Activated CD4-positive, alpha-beta T cell treated with anti-CD3 and anti-CD28 coated beads, Interleukin-2, amount 10 ng/mL, durations not matched to agents 24 days and 14 days (primary cell): ENCODE data around the gene MIGA1. TPM values are rescaled to one million over a fixed set of nuclear protein-coding genes. Genes with fewer than 3 reads are reported as not detected.
"Not testable (repeated sequence)": the region's sequence is repeated elsewhere in the genome, so short reads cannot be mapped to it uniquely, and the experiment has no call there.

Experiments used
- DNase-seq: peaks from one replicate; pipeline ENCODE4 v3.0.0; 2022
- H3K27ac Mint-ChIP-seq: one replicate; pipeline ENCODE4 v1.8.0; 2022; ENCODE audit warnings: mild to moderate bottlenecking, mixed read lengths
- H3K27me3 Mint-ChIP-seq: one replicate; pipeline ENCODE4 v1.8.0; 2022; ENCODE audit warnings: mixed read lengths
- H3K36me3 Mint-ChIP-seq: one replicate; pipeline ENCODE4 v1.8.0; 2022; ENCODE audit warnings: low read depth, mild to moderate bottlenecking, mixed read lengths
- H3K4me1 Mint-ChIP-seq: one replicate; pipeline ENCODE4 v1.8.0; 2021; ENCODE audit warnings: mixed read lengths
- H3K4me3 Mint-ChIP-seq: one replicate; pipeline ENCODE4 v1.8.0; 2022; ENCODE audit warnings: mild to moderate bottlenecking, moderate library complexity, mixed read lengths
- H3K9me3 Mint-ChIP-seq: one replicate; pipeline ENCODE4 v1.8.0; 2021; ENCODE audit warnings: mixed read lengths
- intact Hi-C: fragments of 100-400 bp; cut with micrococcal nuclease; formaldehyde crosslinking; loops from one replicate; pipeline ENCODE4 v1.15.1; 2023
- total RNA-seq: library from RNA; stranded (reverse); gene quantifications from 2 replicates; pipeline ENCODE4 v1.2.3, GENCODE V29; 2022

MIGA1 gene
- total RNA-seq, 1 donor from 2014 or later, result 7.5 TPM

DNA sequence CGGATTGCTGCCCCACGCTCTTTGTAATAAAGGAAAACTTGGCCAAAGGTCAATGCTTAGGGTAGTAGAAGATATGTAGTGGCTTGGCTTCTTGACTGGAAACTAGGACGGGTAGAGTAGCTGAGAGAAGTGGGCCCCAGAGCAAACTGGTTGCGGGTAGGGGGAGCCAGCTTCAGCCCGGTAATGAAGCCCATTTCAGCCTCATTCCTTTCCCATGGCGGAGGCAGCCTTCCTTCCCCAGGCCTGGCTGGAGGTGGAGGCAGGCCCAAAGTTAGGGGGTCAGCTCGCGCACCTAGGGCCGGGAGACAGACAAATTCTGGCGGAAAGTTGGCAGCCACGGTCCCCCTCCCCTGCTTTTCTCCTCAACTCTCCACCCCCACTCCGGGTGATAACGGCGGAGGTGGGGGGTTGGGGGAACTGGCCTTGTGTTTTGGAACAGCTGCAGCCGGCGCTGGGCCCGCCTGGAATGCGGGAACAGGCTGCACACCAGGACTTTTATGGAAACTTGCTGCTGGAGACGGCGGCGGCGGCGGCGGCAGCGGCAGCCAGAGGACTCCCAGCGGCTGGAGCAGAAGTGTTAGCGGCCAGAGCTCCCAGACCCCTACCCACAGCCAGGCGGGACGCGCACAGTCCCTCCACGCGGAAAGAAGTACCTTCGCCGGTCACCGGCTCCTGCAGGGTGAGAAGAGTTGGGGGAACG lies 108.8 kb downstream of the MIGA1 start, which contains the start of gene NEXN:
TSS of gene NEXN (plus strand) at position 544 of the 700 bp plus-strand sequence. CDS start 27,483 bp downstream, outside the sequence.
- no peak for DNase-seq
- peaks cover 29% of the 10 kb centered on the region for H3K27me3 Mint-ChIP-seq
- no peaks in the 10 kb centered on the region for H3K9me3 Mint-ChIP-seq
- no peak within 1 kb of the TSS for H3K27ac Mint-ChIP-seq
- H3K4me3 Mint-ChIP-seq, result peak within 1 kb of the TSS; percentile 78
- H3K4me1 Mint-ChIP-seq, result peaks cover 8% of the 10 kb centered on the region
- intact Hi-C loops, result no loop called here
- H3K36me3 Mint-ChIP-seq, result no peaks in the 10 kb centered on the region

DNA sequence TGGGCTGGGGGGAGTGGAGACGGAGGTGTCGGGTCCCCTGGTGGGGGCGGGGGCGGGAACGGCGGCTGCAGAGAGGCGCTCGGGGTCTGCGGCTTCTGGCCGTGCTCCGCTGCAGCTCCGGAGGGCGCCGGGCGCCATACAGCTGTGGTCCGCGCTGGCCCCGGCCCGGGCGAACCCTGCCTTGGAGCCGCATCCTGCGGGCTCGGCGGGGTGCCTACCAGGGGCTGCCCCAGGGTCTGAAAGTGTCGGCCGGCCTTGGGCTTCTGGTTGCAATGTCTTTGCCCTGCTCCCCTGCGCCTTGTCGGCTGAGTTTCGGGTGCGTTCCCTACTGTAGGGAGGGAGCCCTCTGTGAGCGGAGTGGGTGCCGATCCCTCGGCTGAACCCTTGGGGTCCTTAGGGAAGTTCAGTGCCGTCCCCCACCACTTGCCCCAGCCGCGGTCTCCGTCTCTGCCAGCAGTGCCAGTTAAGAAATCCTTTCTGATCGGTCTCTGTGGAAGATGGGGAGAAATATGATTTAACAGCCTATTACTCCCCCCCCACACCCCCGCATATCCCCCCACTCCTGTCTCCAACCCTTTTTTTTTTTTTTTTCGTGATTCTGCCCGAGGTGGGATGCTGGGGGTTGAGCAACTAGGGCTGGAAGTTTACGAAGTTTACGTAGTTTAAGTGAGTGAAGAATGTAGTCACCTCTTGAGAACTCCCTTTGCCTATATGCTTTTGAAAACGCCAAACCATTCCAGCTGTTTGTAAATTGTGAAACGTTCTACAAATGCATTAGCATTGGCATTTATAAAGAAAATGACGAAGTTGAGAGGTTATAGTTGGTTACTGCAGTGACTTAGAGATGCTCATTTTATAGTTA lies 109.6 kb downstream of the MIGA1 start:
- Mint-ChIP-seq H3K9me3 (no peaks in the 10 kb centered on the region), H3K4me3 (peak overlapping the region; percentile 78), H3K27ac (no peak overlapping the region), H3K4me1 (peaks cover 8% of the 10 kb centered on the region), H3K36me3 (no peaks in the 10 kb centered on the region), H3K27me3 (peaks cover 29% of the 10 kb centered on the region)
- intact Hi-C loops, result no loop called here
- DNase-seq, result peak; percentile 63

DNA sequence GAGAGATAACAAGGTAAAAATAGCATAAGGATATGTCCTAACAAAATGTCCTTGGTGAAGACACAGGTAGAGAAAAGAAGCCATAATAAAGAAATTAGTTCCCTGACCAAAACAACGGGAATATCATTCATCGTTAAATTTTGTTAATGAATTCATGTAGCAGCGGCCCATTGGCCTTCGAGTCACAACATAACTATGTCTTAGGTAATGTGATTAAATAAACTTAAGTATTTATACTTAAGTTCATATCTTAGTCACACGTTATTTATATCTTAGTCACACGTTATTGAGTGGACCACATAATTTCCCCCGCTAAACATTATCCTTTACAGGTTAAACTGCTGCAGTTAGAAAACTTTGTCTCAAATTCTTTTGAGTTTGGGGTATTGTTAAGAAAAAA lies 110.2 kb downstream of the MIGA1 start:
- intact Hi-C loops, result no loop called here
- H3K4me3 Mint-ChIP-seq, result no peak overlapping the region
- no peaks in the 10 kb centered on the region for H3K9me3 Mint-ChIP-seq
- H3K27me3 Mint-ChIP-seq, result peaks cover 29% of the 10 kb centered on the region
- no peak for DNase-seq
- no peaks in the 10 kb centered on the region for H3K36me3 Mint-ChIP-seq
- H3K27ac Mint-ChIP-seq, result no peak overlapping the region
- H3K4me1 Mint-ChIP-seq, result peaks cover 8% of the 10 kb centered on the region

DNA sequence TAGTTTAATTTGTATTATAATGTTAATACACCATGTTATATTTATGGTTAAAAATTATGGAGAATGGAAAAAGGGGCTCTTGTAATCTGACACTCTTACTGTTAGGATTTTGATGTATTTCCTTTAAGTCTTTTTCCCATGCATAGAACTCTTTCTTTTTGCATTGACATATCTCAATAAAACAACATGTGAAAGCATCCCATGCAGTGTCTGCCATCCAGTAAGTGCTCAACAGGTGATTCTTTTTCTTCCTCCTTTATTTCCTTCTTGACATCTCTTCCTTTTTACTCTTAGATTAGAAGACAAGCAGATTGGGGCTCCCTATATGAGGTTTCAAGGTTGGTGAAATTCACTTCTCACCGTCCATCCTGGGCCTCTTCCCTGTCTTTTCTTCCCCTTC lies 111.8 kb downstream of the MIGA1 start:
- Mint-ChIP-seq H3K9me3 (no peaks in the 10 kb centered on the region), H3K4me1 (peaks cover 8% of the 10 kb centered on the region)

DNA sequence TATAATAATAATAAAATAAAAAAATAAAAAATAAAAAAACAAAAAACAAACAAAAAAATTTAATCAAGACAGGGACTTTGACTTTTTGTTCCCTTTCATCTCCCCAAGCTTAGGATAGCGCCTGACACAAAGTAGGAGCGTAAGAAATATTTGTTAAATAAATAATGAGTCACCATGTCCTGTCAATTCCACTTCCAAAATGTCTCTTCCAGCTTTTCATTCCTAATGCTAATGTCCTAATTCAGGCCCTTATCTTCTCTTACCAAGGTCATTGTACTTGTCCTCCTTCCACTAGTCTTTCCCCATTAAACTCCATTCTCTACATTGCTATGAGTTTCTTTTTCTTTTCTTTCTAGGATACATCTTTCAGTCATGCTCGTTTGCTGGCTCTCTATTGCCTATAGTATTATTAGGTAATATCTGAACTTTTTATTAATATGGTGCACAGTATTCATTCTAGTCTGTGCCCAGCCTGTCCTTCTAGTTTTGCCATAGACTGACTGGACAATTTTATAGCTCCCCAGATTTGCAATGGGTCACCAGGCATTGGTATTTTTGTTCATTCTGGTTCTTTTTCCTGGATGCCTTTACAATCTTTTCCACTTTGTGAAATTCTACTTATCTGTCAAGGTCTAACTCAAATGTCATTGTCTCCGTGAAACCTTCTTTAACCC lies 120.3 kb downstream of the MIGA1 start:
- Mint-ChIP-seq H3K9me3 (no peaks in the 10 kb centered on the region), H3K4me3 (no peak overlapping the region), H3K27me3 (peaks cover 3% of the 10 kb centered on the region), H3K27ac (no peak overlapping the region), H3K36me3 (no peaks in the 10 kb centered on the region), H3K4me1 (no peaks in the 10 kb centered on the region)
- intact Hi-C loops, result no loop called here
- DNase-seq, result no peak

More for the DNA sequence above, 111.8 kb downstream of the MIGA1 start:
- no peaks in the 10 kb centered on the region for H3K36me3 Mint-ChIP-seq
- intact Hi-C loops, result no loop called here
- H3K4me3 Mint-ChIP-seq, result no peak overlapping the region
- no peak overlapping the region for H3K27ac Mint-ChIP-seq
- no peak for DNase-seq
- H3K27me3 Mint-ChIP-seq, result peaks cover 29% of the 10 kb centered on the region

DNA sequence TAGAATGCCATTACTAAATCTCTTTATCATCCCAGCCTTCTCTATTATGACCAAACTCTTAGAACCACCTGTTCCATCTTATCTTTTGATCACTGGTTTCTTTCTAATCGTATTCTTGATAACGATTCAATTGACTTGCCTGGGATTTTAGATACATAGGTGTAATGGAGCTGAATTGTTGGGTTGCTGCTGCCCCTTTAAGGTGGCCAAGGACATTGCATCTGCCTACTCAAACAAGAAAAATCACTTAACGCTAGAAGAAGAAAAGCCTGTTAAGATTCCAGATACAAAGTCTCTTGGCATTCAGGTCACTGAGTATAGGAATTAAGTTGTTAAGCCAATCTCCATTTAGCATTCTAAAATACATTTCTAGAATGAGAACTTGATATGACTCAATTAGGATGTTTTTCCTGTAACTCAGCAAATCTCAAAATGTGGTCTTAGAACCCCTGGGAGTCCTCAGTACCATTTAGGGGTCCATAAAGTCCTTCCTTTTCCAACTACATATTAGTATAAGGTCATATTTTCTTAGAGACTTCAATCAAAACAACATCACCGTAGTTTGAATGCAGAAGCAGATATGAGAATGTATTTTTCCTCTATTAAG lies 121.3 kb downstream of the MIGA1 start:
- intact Hi-C loops, result no loop called here
- Mint-ChIP-seq H3K4me3 (no peak overlapping the region), H3K27ac (no peak overlapping the region), H3K9me3 (no peaks in the 10 kb centered on the region), H3K36me3 (no peaks in the 10 kb centered on the region), H3K4me1 (no peaks in the 10 kb centered on the region), H3K27me3 (peaks cover 4% of the 10 kb centered on the region)
- DNase-seq, result peak; percentile 60

DNA sequence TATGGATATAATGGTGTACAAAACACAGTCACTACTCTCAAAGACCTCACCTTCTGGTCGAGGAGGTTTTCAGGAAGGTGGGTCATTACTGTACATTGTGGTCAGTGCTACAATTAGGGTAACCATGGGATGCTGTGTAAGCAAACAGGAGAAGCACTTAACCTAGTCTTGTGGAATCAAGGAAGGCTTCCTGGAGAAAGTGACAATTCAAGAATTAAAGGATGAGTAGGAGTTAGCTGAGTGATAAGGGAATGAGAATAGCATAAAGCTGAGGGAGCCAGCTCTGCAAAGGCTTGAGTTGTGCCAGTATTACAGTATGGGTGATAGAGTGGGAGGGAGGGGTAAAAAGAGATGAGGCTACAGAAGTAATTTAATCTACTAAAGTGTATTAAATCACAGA lies 126.2 kb downstream of the MIGA1 start:
- no peaks in the 10 kb centered on the region for H3K36me3 Mint-ChIP-seq
- no peak for DNase-seq
- no peak overlapping the region for H3K27ac Mint-ChIP-seq
- H3K27me3 Mint-ChIP-seq, result peaks cover 4% of the 10 kb centered on the region
- no peaks in the 10 kb centered on the region for H3K9me3 Mint-ChIP-seq
- H3K4me3 Mint-ChIP-seq, result no peak overlapping the region
- no peaks in the 10 kb centered on the region for H3K4me1 Mint-ChIP-seq
- intact Hi-C loops, result no loop called here

DNA sequence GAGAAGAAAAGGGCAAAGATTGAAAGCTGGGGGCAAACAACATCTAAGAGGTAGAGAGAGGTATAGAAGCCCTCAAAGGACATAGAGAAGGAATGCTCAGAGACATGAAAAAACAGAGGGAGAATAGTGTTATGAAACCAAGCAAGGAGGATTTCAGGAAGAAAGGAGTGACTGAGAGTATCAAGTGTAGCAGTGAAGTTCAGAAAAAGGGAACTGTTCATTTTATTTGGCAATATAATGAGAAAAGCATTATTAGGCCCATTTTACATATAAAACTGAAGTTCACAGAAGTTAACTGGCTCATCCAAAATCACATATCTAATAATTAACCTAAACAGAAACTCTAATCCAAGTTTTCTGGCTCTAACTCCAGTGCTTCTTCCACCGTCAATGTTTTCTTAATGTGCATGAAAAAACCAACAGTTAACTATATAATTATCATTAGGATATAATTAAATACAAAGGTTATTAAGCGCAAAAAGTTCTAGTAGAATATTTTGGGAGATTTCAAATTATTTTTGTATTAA lies 126.6 kb downstream of the MIGA1 start:
- no peaks in the 10 kb centered on the region for H3K36me3 Mint-ChIP-seq
- no peaks in the 10 kb centered on the region for H3K4me1 Mint-ChIP-seq
- intact Hi-C loops, result no loop called here
- H3K4me3 Mint-ChIP-seq, result no peak overlapping the region
- H3K9me3 Mint-ChIP-seq, result no peaks in the 10 kb centered on the region
- no peak overlapping the region for H3K27ac Mint-ChIP-seq
- peaks cover 4% of the 10 kb centered on the region for H3K27me3 Mint-ChIP-seq
- no peak for DNase-seq

DNA sequence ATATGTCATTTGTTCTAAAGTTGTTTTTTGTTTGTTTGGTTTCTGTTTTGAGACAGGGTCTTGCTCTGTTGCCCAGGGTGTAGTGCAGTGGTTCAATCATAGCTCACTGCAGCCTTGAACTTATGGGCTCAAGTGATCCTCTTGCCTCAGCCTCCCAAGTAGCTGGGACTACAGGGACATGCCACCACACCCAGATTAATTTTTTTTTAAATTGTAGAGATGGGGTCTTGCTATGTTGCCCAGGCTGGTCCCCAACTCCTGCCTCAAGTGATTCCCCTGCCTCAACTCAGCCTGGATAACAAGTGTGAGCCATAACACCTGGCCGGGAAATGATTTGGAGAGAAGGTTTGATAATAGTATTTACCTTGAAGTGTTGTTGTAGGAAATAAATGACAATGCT lies 127.2 kb downstream of the MIGA1 start:
- intact Hi-C loops, result no loop called here
- Mint-ChIP-seq H3K9me3 (no peaks in the 10 kb centered on the region), H3K27me3 (peaks cover 4% of the 10 kb centered on the region), H3K27ac (no peak overlapping the region), H3K36me3 (no peaks in the 10 kb centered on the region), H3K4me1 (no peaks in the 10 kb centered on the region), H3K4me3 (no peak overlapping the region)
- no peak for DNase-seq

DNA sequence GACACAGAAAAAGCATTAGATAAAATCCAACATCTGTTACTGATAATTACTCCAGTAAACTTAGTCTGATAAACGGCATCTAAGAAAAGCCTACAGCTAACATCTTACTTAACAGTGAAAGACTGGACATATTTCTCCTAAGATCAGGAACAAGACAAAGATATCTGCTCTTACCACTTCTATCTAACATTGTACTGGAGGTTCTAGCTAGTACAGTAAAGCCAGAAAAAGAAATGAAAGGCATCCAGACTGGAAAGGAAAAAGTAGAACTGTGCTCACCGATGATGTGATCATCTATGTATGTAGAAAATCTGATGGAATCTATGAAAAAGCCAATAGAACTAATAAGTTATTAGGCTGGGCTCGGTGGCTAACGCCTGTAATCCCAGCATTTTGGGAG lies 130.7 kb downstream of the MIGA1 start:
- H3K27me3 Mint-ChIP-seq, result peaks cover 2% of the 10 kb centered on the region
- H3K4me1 Mint-ChIP-seq, result no peaks in the 10 kb centered on the region
- intact Hi-C loops, result no loop called here
- H3K36me3 Mint-ChIP-seq, result no peaks in the 10 kb centered on the region
- H3K9me3 Mint-ChIP-seq, result no peaks in the 10 kb centered on the region
- H3K27ac Mint-ChIP-seq, result no peak overlapping the region
- no peak for DNase-seq
- no peak overlapping the region for H3K4me3 Mint-ChIP-seq

DNA sequence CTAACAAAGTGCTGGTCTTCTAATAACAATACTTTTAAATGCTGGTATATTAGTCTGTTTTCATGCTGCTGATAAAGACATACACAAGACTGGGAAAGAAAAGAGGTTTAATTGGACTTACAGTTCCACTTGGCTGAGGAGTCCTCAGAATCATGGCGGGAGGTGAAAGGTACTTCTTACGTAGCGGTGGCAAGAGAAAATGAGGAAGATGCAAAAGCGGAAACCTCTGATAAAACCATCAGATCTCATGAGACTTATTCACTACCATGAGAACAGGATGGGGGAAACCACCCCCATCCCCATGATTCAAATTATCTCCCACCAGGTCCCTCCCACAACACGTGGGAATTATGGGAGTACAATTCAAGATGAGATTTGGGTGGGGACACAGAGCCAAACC lies 139.5 kb downstream of the MIGA1 start:
- H3K27me3 Mint-ChIP-seq, H3K4me1 Mint-ChIP-seq, DNase-seq, H3K36me3 Mint-ChIP-seq, H3K9me3 Mint-ChIP-seq, intact Hi-C loops, H3K27ac Mint-ChIP-seq, H3K4me3 Mint-ChIP-seq: not testable (repeated sequence)

DNA sequence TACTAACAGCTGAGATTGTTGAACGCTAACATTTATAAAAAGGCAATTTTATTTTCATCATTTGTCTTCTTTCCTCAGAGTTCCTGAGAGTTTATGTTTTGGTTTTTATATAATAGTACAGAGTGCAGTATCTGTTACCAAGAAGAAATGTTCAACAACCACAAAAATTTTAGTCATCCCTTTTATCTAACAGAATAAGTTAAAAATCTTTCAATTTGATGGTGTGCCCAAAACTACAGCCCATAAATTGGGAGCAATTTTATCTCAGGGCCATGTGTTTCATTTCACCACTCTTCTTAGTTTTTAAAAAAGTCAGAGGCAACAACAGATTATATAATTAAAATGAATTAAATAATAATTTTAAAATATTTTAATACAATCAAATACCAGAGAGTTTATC lies 146.1 kb downstream of the MIGA1 start:
- intact Hi-C loops, result no loop called here
- no peak for DNase-seq
- Mint-ChIP-seq H3K9me3 (no peaks in the 10 kb centered on the region), H3K36me3 (peaks cover 4% of the 10 kb centered on the region), H3K4me1 (peaks cover 3% of the 10 kb centered on the region), H3K27me3 (peaks cover 2% of the 10 kb centered on the region), H3K4me3 (no peak overlapping the region), H3K27ac (no peak overlapping the region)

DNA sequence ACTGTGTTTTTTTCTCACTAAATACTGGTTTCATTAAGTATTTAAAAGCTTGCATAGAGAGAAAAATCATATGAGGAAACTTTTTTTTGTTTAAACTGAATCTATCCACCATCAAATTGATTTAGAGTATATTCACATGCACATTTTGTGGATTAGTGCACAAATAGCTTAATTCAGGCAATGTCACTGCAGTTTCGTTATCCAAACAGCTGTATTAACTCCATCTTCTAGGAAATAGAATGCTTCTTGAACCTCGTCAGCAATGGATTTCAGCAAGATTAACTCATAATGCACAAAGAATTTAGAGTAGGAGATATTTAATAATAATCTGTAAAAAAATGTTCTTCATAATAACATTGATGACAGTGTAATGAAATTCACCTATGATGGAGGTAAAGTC lies 146.5 kb downstream of the MIGA1 start:
- Mint-ChIP-seq H3K27me3 (peaks cover 2% of the 10 kb centered on the region), H3K4me1 (peaks cover 4% of the 10 kb centered on the region), H3K4me3 (no peak overlapping the region), H3K9me3 (no peaks in the 10 kb centered on the region), H3K27ac (no peak overlapping the region), H3K36me3 (peaks cover 6% of the 10 kb centered on the region)
- DNase-seq, result no peak
- intact Hi-C loops, result no loop called here
